ENCODE measurements around the gene GNAT2. TPM values are rescaled to one million over a fixed set of nuclear protein-coding genes. Genes with fewer than 3 reads are reported as not detected.

The GNAT2 gene
- total RNA-seq, 1 experiment from 2014 or later = 0.20 TPM

GRCh38 chr1:109658533-109659042, 39.2 kb upstream of the GNAT2 start:
- no peaks in the 10 kb centered on the region for H3K36me3 Mint-ChIP-seq (ENCODE audit: insufficient read depth in 1 of 3, low read depth in 3 of 3)
- no peak overlapping the region for H2BK15ac ChIP-seq (ENCODE audit: low read depth, low read length)
- no peak overlapping the region for H3K56ac ChIP-seq (ENCODE audit: insufficient read length, low read depth, low read length)
- H3K4me2 ChIP-seq (ENCODE audit: insufficient read depth, insufficient read length, low read length) = no peak overlapping the region
- H3K18ac ChIP-seq (ENCODE audit: insufficient read length, low read depth, low read length) = no peak overlapping the region
- no peak overlapping the region for H3K23ac ChIP-seq (ENCODE audit: insufficient read length, low read depth, low read length)
- H3K4me1 ChIP-seq (ENCODE audit: insufficient read depth, low read length) = no peaks in the 10 kb centered on the region
- H3K27me3 ChIP-seq (ENCODE audit: insufficient read depth, low read length) = no peaks in the 10 kb centered on the region
- peaks cover 17% of the 10 kb centered on the region for H3K27me3 Mint-ChIP-seq (ENCODE audit: low read depth)
- H4K91ac ChIP-seq (ENCODE audit: insufficient read length, low read depth, low read length) = no peak overlapping the region
- no peak overlapping the region for H3T11ph ChIP-seq (ENCODE audit: low read length)
- no peak overlapping the region for H2AK5ac ChIP-seq (ENCODE audit: insufficient read length, low read length)
- no peak overlapping the region for H4K8ac ChIP-seq (replicated peaks; ENCODE audit: insufficient read length, low read depth, low read length)
- H3K27ac ChIP-seq (ENCODE audit: insufficient read length, low read depth, low read length) = no peak overlapping the region
- H3K79me1 ChIP-seq (ENCODE audit: insufficient read depth, low read depth, low read length, poor library complexity, severe bottlenecking) = no peaks in the 10 kb centered on the region
- H3K4ac ChIP-seq (ENCODE audit: low read depth, low read length) = no peak overlapping the region
- no peak overlapping the region for H2BK12ac ChIP-seq (ENCODE audit: insufficient read length, low read depth, low read length)
- DNase-seq = no peak
- peak overlapping the region in 1 of 3 experiments; percentile 82; a peak in 1 of 7 replicates for H3K27ac Mint-ChIP-seq
- WGBS (ENCODE audit: extremely low coverage, insufficient read length, low lambda C conversion rate) = no CpG with 5 or more reads among the region's 3 CpGs
- H3K23me2 ChIP-seq (ENCODE audit: insufficient read length, low read depth, low read length, poor library complexity, severe bottlenecking) = peaks cover 4% of the 10 kb centered on the region
- H2BK120ac ChIP-seq (ENCODE audit: low read depth, low read length, poor library complexity, severe bottlenecking) = no peak overlapping the region
- no peak for TF ChIP-seq CTCF (conservative IDR thresholded peaks at IDR 0.05)
- no peak overlapping the region for H3K4me3 Mint-ChIP-seq
- H2BK5ac ChIP-seq (ENCODE audit: insufficient read length, low read length) = no peak overlapping the region
- H3K79me2 ChIP-seq (ENCODE audit: insufficient read depth, low read length) = no peaks in the 10 kb centered on the region
- no peak overlapping the region for H3K9ac ChIP-seq (ENCODE audit: extremely low read depth, insufficient read length, low read length)
- H3K9me3 ChIP-seq (ENCODE audit: control insufficient read depth, low read depth, low read length) = no peaks in the 10 kb centered on the region
- H3K9me3 Mint-ChIP-seq = no peaks in the 10 kb centered on the region
- H2BK20ac ChIP-seq (ENCODE audit: low read depth, low read length, poor library complexity, severe bottlenecking) = no peak overlapping the region
- H4K20me1 ChIP-seq (ENCODE audit: control insufficient read depth, insufficient read depth, insufficient read length) = no peaks in the 10 kb centered on the region
- H3K4me1 Mint-ChIP-seq = peaks cover 5 to 14% of the 10 kb centered on the region in 2 experiments; a peak in 3 of 4 replicates
- H3K14ac ChIP-seq (ENCODE audit: insufficient read depth, low read length) = no peak overlapping the region
- H4K5ac ChIP-seq (ENCODE audit: insufficient read length, low read depth, low read length) = no peak overlapping the region
- H2AFZ ChIP-seq (ENCODE audit: low read length) = no peak overlapping the region
